KMS-11 (cell line): ENCODE data around the gene AKAP13.

Experiments used
- H2AFZ ChIP-seq: fragments of 200-600 bp; sonication (generic); 2 replicates; pipeline ENCODE4 v1.6.1; 2016; ENCODE audit warnings: antibody characterized with exemption, mixed run types, low read depth
- H3K27ac ChIP-seq: fragments of 200-600 bp; sonication (generic); 2 replicates; pipeline ENCODE4 v1.6.1; 2016; ENCODE audit warnings: mild to moderate bottlenecking, mixed run types
- H3K27me3 ChIP-seq: fragments of 200-600 bp; sonication (generic); 2 replicates; pipeline ENCODE4 v1.6.1; 2017; ENCODE audit warnings: mild to moderate bottlenecking, low read depth, mixed run types, moderate library complexity; ENCODE audit not compliant: insufficient read depth
- H3K36me3 ChIP-seq: fragments of 200-600 bp; sonication (generic); 2 replicates; pipeline ENCODE4 v1.6.1; 2017; ENCODE audit warnings: mild to moderate bottlenecking, mixed run types; ENCODE audit not compliant: insufficient read depth
- H3K4me1 ChIP-seq: fragments of 200-600 bp; sonication (generic); 2 replicates; pipeline ENCODE4 v1.6.1; 2016; ENCODE audit warnings: mild to moderate bottlenecking, low read depth, mixed run types; ENCODE audit not compliant: poor library complexity, severe bottlenecking
- H3K4me2 ChIP-seq: fragments of 200-600 bp; sonication (generic); 2 replicates; pipeline ENCODE4 v1.7.0; 2016; ENCODE audit warnings: mild to moderate bottlenecking, mixed run types
- H3K4me3 ChIP-seq: fragments of 200-600 bp; sonication (generic); IDR thresholded peaks from 2 replicates; pipeline ENCODE4 v1.6.1; 2017; ENCODE audit warnings: low read depth, low read length, mixed read lengths; ENCODE audit not compliant: insufficient read depth
- H3K79me2 ChIP-seq: fragments of 200-600 bp; sonication (generic); 2 replicates; pipeline ENCODE4 v1.6.1; 2016; ENCODE audit warnings: low read depth, mixed run types; ENCODE audit not compliant: insufficient read depth
- H3K9ac ChIP-seq: fragments of 200-600 bp; sonication (generic); 2 replicates; pipeline ENCODE4 v1.6.1; 2016; ENCODE audit warnings: mild to moderate bottlenecking, mixed run types
- H4K20me1 ChIP-seq: fragments of 200-600 bp; sonication (generic); 2 replicates; pipeline ENCODE4 v1.6.1; 2016; ENCODE audit warnings: mild to moderate bottlenecking, mixed run types; ENCODE audit not compliant: insufficient read depth
- TF ChIP-seq, protein P1 (sequence below): fragments of 200-600 bp; sonication (generic); conservative IDR thresholded peaks from 2 replicates; pipeline ENCODE4 v1.6.1; 2017; ENCODE audit warnings: low read depth, mild to moderate bottlenecking, antibody characterized with exemption, low read length, moderate library complexity, mixed read lengths

The AKAP13 gene

GRCh38 chr15:85622221-85622831 lies 241.9 kb downstream of the AKAP13 start:
- Histone ChIP-seq H3K9ac (no peak overlapping the region), H3K79me2 (no peaks in the 10 kb centered on the region), H3K4me2 (no peak overlapping the region)

GRCh38 chr15:85623315-85624049 lies 243.1 kb downstream of the AKAP13 start:
- H3K4me3 ChIP-seq: no peak overlapping the region
- H2AFZ ChIP-seq: no peak overlapping the region
- H3K9ac ChIP-seq: no peak overlapping the region
- H3K36me3 ChIP-seq: no peaks in the 10 kb centered on the region
- H3K27ac ChIP-seq: no peak overlapping the region
- TF ChIP-seq, protein P1, sequence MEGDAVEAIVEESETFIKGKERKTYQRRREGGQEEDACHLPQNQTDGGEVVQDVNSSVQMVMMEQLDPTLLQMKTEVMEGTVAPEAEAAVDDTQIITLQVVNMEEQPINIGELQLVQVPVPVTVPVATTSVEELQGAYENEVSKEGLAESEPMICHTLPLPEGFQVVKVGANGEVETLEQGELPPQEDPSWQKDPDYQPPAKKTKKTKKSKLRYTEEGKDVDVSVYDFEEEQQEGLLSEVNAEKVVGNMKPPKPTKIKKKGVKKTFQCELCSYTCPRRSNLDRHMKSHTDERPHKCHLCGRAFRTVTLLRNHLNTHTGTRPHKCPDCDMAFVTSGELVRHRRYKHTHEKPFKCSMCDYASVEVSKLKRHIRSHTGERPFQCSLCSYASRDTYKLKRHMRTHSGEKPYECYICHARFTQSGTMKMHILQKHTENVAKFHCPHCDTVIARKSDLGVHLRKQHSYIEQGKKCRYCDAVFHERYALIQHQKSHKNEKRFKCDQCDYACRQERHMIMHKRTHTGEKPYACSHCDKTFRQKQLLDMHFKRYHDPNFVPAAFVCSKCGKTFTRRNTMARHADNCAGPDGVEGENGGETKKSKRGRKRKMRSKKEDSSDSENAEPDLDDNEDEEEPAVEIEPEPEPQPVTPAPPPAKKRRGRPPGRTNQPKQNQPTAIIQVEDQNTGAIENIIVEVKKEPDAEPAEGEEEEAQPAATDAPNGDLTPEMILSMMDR: no peak
- H4K20me1 ChIP-seq: no peaks in the 10 kb centered on the region
- H3K27me3 ChIP-seq: no peaks in the 10 kb centered on the region
- no peak overlapping the region for H3K4me2 ChIP-seq
- H3K79me2 ChIP-seq: no peaks in the 10 kb centered on the region
- H3K4me1 ChIP-seq: peaks cover 51% of the 10 kb centered on the region

More at GRCh38 chr15:85622221-85622831, 241.9 kb downstream of the AKAP13 start:
- Histone ChIP-seq H3K27ac (no peak overlapping the region), H3K4me1 (peaks cover 45% of the 10 kb centered on the region), H3K27me3 (no peaks in the 10 kb centered on the region), H3K4me3 (no peak overlapping the region), H2AFZ (no peak overlapping the region), H4K20me1 (no peaks in the 10 kb centered on the region), H3K36me3 (no peaks in the 10 kb centered on the region)
- TF ChIP-seq, protein P1: no peak

- H3K4me2 ChIP-seq: no peak overlapping the region
- no peak overlapping the region for H3K9ac ChIP-seq
- no peak overlapping the region for H3K4me3 ChIP-seq
- H3K36me3 ChIP-seq: no peaks in the 10 kb centered on the region
- H3K27ac ChIP-seq: no peak overlapping the region; the same call in 1 of the 2 replicates
- H4K20me1 ChIP-seq: no peaks in the 10 kb centered on the region
- no peaks in the 10 kb centered on the region for H3K27me3 ChIP-seq
- H3K4me1 ChIP-seq: peaks cover 51% of the 10 kb centered on the region
- no peaks in the 10 kb centered on the region for H3K79me2 ChIP-seq
- TF ChIP-seq, protein P1: no peak
- H2AFZ ChIP-seq: no peak overlapping the region
Observed at GRCh38 chr15:85624291-85624801, 243.9 kb downstream of the AKAP13 start.

DNA sequence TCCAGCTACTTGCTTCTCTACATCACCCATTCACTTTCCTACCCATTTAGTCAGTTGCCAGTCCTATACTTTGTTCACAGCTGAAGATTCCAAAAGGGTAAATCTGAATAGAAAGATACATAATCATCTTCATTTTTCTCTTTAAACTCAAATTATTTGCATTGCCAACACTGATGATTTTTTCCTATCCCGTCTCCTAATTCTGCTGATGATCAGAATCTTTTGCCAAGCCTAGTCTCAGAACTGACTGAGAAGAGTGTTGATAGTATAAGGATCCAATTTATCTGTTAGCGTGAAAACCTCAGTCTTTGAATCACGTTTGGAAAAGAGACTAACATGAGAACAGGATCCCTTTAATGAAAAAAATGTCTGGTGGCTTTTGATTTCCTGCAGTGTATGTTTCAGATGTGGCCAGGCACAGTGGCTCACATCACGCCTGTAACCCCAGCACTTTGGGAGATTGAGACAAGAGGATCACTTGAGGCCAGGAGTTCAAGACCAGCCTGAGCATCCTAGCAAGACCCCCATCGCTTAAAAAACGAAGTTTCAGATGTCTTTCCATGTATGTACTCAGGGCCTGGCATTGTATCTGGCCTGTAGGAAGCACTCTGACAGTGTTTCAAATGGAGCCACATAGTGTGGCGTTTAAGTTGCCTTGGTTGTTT lies 244.9 kb downstream of the AKAP13 start:
- H3K27ac ChIP-seq: peak overlapping the region; percentile 72

More for the DNA sequence above, 244.9 kb downstream of the AKAP13 start:
- TF ChIP-seq, protein P1: no peak
- Histone ChIP-seq H2AFZ (no peak overlapping the region), H3K36me3 (no peaks in the 10 kb centered on the region), H3K4me2 (peak overlapping the region; percentile 69), H3K9ac (no peak overlapping the region), H3K79me2 (no peaks in the 10 kb centered on the region), H3K27me3 (no peaks in the 10 kb centered on the region), H3K4me1 (peaks cover 51% of the 10 kb centered on the region), H3K4me3 (no peak overlapping the region), H4K20me1 (no peaks in the 10 kb centered on the region)
